DMS153 (cell line): ENCODE results near the gene MMP13.
"Not testable (repeated sequence)": the region's sequence is repeated elsewhere in the genome, so short reads cannot be mapped to it uniquely, and the experiment has no call there.

Experiments
- DNase-seq: peaks from one replicate; lab custom pipeline; 2025; lab: John Stamatoyannopoulos, UW

Gene MMP13

DNA sequence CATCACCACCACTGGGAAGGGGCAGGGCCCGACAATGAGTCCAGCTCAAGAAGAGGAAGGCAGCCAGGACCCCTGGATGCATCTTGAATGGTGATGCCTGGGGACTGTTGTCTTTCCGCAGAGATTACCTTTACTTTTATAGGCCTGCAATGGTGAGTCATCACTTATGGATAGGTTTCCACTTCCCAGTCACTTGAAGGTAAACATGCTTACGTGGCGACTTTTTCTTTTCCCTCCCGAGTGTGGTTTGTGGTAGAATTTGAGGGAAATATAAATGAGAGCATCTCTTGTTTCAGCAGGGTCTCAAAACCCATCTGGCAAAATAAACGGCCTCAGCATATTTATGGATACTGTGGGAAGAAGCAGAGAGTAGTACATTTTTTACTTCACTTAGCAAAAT is at the start of gene MMP13:
TSS of gene MMP13 (minus strand) at position 109 of the 400 bp plus-strand sequence. CDS start at position 82, 27 bp downstream.
- peak; percentile 5 for DNase-seq

DNA sequence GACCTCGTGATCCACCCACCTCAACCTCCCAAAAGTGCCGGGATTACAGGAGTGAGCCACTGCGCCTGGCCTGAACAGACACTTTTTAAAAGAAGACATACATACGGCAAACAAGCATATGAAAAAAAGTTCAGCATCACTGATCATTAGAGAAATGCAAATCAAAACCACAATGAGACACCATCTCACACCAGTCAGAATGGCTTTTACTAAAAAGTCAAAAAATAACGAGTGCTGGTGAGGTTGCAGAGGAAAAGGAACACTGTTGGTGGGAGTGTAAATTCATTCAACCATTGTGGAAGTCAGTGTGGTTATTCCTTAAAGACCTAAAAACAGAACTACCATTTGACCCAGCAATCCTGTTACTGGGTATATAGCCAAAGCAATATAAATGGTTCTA is 48.7 kb upstream of the MMP13 start:
- DNase-seq, result not testable (repeated sequence)

DNA sequence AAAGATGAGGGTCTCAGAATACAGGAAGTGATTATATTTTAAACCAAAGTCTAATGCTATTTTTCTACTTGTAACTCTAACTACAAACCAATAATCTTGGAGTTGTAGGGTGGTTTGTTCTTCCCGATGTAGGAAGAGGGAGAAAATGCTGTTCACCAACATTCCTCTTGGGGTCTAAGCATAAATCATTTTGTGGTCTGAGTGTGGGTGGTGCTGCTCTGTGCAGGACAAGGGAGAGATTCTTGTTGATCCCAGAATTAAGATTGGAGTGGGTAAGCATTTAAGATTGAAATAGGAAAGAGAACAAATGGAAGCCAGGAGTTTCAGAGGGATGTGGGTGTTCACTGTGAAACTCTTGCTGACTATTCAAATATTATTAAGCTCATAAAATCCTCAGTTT is 38.6 kb upstream of the MMP13 start:
- no peak for DNase-seq

DNA sequence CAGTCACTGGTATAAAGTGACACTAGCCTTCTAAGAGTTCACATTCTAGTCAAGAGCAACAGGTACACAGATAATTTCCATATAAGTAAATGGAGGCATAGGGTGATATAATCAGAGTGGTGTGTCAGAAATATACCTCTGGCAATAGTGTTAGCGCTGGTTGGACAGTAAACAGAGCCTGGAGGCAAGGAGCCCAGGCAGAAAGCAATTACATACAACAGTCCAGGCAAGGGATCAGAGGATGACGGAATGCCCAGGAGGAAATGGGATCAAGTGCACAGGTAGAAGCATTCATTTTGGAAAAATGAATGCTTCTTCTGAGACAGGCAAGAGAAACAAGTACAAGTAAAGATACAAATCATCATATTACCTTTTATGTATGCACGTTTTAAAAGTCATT is 36.2 kb upstream of the MMP13 start:
- no peak for DNase-seq

DNA sequence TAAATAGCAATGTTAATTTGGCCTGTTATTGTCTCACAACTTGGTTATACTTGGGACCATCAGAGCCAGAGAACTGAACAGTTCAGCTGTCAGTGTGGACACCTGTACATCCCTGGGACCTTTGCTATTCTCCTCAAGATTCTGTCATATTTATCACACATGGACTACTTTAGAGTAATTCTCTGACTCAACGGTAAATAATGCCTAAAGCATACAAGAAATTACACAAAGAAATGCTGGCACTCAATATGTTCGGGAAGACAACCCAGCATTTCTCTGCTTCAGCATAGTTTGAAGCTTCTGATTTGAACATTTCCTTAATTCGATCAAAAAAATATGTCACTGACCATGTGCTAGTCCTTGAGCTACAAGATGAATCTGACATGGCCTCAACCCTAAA is 34.6 kb upstream of the MMP13 start:
- no peak for DNase-seq

DNA sequence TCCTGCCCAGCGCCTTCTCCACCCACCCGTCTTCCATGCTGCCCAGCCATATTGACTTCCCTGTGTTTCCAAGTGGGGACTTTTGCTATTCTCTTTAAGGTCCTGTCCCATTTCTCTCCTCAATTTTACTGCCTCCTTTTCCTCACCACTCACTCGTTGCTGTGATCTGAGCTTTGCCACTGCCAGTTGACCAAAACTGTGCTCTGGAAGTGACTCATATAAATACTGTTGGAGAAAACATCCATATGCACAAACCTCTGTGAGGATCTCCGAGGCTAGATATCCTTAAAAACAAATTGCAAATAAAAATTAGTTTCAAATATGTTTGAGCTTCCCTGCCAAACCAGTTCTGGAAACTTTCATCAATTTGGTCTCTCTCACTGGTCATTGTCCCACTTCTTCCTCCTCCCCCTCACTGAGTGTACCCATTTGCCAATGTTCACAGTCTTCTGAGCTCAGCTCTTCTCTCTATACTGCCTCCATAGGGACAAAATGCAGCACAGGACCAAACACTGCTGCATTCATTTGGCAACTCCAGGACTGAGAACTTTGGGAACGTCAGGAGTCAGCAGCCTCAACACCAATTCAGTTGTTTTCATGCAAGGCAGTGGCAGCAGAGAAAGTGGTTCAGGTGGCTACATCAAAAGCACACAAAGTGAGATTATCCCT is 34.0 kb upstream of the MMP13 start:
- no peak for DNase-seq

DNA sequence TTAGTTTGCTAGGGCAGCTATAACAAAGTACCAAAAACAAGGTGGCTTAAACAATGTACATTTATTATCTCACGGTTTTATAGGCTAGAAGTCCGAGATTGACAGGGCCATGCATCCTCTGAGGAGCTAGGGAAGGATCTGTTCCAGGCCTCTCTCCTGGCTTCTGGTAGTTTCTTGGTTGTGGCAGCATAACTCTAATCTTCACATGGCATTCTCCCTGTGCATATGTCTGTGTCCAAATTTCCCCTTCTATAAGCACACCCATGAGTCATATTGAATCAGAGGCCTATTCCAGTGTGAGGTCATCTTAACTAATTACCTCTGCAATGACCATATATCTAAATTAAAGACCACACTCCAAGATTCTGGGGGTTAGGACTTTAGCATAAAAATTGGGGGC is 31.3 kb upstream of the MMP13 start:
- DNase-seq, result no peak

DNA sequence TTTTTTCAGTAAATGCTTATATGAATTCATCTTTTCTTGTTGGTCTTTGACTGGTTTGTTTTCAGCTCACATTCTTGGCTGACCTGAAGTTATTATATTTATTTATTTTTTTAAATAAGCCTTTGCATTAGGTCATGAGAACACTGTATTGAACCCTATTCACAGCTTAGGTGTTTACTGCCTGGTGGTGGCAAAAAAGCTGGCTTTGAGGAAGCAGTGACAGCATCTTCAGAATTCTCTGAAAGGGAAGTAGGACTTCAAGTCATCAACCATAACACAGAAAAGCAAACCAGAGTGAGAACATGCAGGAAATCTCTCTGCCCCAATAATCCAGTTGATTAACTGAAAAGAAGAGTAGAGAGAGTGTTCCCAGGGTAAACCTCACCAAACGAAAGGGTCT is 30.3 kb upstream of the MMP13 start:
- no peak for DNase-seq

DNA sequence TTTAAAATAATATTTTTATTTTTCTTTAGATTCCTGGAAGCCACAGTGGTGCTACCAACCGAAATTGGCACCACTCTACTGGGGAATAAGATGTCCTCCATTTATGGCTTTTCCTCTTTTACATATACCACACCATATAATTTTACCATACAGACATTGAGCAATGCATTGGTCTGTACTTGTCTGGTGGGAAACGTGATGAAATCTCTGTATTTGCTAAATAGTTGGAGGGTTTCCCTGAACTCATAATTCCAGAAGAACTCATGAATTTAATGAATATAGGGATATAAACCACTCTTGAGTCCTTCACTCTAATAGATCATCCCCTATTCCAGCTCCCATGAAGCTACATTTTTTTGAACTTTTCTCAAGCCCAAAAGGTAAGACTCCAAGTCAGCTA is 28.0 kb upstream of the MMP13 start:
- DNase-seq, result no peak

DNA sequence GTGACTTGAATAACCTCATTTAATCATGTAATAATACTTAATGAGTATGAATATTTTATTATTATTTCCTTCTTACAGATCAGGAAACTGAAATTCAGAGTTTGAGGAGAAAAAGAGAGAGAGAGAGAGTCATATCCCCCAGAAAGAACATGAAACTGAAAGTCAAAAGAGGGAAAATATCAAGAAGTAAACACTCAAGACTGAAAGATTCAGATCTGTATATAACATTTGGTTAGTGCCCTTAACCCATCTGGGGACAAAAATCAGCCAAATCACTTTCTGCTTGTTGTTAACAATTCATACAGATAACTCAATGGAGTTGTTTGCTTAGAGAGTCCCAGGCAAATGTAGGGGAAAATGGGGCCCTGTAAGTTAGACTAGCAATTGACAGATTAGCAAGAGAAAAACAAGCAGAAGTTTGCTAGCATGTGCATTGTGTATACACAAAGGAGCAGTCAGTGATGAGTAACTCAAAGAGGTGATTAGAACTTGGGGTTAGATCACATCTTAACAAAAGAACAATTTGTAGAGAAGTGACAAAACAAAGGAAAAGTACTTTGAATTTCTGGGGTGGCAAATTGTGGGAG is 25.9 kb upstream of the MMP13 start:
- DNase-seq, result no peak

DNA sequence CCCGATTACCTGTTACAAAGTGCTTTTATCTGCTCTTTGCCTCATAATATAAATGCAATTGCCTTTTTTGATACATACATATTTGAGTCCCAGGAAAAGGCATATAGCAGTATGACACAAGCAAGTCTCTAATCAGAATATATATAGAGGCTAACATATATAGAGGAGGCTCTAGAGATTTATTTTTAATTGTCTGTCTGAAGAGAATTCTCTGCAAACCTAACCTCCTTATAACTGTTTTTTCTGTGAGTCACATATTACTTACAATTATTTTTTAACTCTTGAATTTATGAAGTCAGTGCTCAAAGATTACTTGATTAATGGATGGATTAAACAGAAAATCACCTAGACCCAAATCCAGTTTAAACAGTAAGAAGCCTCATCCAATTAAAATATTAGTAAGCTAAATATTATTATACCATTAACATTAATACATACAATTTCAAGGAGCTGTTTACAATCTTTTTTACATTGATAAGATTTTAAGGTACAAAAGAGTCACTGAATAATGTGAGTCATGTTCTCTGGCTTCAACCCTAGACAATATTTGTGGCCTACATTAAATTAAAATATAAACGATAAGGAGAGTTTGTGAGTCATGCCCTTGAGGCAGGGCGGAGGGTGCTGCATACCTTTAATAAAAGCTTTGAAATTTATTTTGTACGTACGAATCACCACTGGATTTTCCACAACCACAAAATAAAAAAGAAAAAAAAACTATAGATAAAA is 19.2 kb upstream of the MMP13 start:
- no peak for DNase-seq

DNA sequence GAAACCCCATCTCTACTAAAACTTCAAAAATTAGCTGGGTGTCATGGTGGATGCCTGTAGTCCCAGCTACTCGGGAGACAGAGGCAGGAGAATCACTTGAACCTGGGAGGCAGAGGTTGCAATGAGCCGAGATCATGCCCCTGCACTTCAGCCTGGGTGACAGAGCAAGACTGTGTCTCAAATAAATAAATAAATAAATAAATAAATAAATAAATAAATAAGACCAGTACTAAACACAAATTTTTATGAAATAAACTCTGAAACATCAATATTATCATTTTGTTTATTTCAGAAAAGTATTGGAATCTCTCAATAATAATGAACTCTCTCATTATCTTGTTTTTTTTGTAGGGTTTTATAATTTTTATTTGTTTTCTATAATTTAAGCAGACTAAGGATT is 18.2 kb upstream of the MMP13 start:
- not testable (repeated sequence) for DNase-seq

DNA sequence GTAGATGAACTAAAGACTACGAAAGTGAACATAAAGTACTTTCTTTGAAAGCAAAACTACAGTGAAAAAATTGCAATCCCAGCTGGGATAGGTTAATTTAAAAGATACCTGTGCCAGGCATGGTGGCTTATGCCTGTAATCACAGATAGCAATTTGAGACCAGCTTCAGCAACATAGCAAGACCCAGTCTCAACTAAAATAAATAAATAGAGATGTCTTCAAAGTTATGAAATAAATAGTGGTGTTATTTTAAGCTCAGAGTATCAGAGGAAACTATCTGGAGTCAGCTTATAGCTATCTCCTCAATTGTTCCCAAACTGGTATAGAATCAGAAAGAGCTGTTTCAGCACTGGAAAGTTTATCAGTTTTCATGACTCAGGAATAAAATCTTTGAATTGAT is 17.3 kb upstream of the MMP13 start:
- no peak for DNase-seq

DNA sequence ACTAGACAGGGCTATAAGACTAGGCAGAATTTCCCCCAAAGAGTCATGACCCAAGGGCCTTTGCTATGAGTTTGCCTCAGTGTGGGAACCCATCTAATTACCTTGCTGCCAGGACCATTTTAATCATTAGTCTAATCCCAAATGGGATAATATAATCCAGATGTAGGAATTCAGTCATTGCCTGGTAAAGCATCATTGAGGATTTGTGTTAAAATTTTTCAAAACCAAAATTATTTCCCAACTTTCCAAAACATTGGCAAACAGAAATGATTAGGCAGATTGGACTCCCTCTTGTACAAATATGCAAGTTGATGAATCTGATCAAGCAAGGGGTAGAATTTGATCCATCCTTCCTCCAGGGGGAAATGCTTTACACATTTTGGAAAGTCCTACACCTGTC is 16.2 kb upstream of the MMP13 start:
- no peak for DNase-seq

DNA sequence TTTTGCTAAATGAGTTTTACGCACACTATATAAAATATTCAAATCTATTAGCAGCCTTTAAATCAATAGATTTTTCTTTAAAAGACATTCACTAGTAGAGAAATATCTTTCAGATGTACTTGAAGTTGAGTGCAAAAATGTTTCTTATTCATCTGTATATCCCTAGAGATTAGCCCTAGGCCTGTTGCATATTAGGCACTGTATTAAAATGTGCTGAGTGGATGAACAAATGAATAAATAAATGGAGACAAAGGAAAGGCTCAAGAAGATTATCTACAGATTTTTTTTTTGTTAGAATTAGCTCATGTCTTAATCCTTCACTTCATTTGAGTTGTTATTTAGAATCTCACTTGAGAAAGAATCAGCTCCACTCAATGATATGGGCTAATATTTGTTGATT is 12.0 kb upstream of the MMP13 start:
- no peak for DNase-seq

DNA sequence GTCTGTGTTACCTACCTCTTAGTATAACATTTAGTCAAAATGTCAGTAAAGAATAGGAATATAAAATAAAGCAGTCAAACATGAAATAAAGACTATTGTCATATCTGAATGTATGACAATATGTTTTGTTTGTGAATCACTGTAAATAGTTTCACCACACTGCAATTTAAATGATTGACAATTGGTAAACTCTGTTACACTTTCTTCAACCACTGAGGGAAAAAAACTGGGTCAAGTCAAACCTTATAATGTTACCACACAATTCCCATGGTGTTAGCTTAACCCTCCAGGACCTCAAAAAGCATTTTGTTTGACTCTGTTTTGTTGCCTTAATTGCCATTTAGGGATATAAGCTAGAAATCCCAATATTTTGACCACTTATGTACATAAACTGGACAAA is 10.5 kb upstream of the MMP13 start:
- no peak for DNase-seq

DNA sequence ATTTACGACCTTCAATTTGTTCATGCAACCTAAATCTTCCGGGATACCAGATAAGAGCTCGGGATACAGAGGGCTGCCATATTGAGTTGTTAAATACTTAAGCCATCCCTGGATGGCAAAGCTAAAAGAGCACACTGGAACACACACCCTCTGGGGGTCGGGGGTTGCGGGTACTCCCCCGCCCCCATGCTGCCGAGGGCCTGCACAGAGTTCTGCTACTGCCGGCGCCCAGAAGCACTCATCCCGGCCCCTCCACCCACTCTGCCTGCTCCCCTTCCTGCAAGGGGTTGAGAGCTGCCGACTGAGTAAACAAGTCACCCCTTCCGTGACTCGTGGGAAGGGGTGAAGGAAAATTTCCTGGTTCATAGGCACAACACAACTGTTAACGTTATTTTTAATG is 9.3 kb upstream of the MMP13 start:
- DNase-seq, result no peak

DNA sequence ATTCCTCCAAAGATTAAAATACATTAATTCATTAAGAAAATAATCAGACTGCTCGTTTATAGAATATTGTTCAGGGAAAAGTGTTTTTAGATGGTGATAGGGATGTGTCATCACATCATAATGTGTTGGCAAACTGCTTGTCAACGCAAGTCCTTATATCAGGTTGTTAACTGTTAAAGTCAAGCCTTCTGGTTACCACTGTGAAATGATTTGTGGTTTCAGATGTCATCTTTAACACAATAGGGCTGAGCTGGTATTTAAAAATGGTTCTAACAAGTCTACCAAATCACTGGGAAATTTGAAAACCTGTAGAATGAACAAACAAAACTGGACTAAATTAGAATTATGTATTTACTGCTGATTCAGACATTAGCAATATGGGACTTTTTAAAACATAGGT is 2.4 kb upstream of the MMP13 start:
- DNase-seq, result no peak

DNA sequence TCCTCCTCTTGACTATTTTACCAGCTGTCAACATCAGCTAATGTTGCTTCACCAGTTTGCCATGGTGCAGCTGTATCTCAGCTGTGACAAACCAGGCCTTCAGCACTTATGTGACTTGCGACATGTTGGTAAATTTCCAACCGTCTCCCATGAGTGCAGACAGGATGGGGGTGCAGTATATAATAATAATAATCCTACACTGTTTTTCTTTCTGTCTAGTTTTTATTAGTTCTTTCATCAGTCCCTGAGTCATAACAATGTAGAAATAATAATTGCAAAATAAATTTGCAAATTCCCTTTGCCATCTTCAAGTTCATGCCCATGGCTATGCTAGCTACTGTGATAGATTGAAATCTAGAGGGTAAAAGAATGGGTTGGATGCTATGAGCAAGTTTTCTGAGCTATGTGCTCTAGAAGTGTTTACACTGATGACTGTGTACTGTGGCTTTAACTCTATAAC is 4.9 kb downstream of the MMP13 start:
- DNase-seq, result no peak

DNA sequence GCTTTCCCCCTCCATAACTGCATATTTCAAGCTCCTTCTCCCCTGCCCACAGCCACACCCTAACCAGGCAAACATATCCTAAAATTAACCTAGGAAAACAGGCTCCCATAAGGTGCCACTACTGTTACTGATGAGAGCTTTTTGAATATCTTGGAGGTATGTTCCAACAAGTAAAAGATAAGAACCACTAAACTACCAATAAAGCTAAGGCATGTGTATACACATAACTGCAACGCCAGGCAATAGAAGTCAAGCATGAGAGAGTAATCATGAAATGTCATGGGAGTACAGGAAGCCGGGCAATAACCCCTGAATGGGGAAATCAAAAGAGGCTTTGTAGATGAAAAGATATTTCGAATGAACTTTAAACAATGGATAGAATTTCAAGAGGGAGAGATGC is 9.3 kb downstream of the MMP13 start:
- no peak for DNase-seq

DNA sequence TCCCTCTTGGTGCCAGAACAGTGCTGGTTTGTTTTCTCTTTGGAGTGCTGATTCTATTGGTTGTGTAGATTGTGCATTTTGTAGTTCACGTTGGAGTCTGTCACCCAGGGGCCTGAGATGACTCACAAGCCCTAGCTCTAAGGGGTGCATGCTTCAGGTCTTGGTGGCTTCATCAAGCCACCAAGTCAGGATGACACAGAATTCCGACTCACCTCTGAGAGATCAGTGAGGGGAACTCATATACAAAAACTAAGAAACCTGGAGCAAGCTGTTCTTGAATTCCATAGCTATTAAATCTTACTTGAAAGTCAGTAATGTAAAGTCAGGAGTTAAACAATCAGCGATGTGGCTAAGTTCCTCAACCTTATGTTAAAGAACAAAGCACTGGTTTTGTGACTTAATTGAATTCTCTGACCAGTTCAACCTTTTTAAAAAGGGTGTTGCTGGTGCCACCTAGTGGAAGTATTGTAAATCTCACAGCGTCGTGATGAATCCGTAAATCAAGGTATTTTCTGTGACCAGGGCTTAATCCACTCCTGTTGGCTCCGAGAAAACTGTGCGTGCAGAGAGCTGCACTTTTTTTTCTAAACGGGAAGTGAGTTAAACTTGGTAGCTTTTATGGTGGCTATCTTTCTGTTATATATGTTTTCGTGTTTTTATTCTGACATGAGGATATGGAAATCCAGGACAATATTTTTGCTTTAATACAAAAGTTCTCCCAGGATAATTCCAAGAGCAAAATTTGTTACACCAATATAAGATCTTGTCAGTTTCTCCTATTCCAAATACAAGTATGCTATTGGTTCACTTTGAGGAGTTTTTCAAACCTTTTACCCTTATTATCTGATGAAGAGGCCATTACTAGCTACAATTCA is 14.6 kb downstream of the MMP13 start:
- DNase-seq, result peak; percentile 60

DNA sequence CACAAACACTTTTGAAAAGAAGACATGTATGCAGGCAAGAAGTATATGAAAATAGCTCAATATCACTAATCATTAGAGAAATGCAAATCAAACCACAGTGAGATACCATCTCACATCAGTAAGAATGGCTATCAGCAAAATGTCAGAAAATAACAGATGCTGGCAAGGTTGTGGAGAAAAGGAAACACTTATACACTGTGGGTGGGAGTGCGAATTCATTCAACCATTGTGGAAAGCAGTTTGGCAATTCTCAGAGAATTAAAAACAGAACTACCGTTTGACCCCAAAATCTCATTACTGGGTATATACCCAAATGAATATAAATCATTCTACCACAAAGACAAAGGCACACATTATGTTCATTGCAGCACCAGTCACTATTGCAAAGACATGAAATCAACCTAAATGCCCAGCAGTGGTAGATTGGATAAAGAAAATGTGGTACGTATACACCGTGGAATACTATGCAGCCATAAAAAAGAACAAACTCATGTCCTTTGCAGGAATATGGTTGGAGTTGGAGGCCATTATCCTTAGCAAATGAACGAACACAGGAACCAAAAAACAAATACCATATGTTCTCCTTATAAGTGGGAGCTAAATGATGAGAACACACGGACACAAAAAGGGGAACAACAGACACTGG is 18.5 kb downstream of the MMP13 start:
- no peak for DNase-seq
